H54 (cell line): Measurements from ENCODE around the gene SRGAP2C.
"Not testable (repeated sequence)": the region's sequence is repeated elsewhere in the genome, so short reads cannot be mapped to it uniquely, and the experiment has no call there.

ENCODE experiments used
- DNase-seq: peaks from one replicate; pipeline ENCODE4 v3.0.0; 2011; ENCODE audit warnings: low spot score, mixed read lengths; ENCODE audit not compliant: insufficient read length
- FAIRE-seq: peaks from 3 replicates; lab custom pipeline; 2011; peaks lifted over from hg19 to GRCh38; lab: Jason Lieb, UNC

Gene SRGAP2C

DNA sequence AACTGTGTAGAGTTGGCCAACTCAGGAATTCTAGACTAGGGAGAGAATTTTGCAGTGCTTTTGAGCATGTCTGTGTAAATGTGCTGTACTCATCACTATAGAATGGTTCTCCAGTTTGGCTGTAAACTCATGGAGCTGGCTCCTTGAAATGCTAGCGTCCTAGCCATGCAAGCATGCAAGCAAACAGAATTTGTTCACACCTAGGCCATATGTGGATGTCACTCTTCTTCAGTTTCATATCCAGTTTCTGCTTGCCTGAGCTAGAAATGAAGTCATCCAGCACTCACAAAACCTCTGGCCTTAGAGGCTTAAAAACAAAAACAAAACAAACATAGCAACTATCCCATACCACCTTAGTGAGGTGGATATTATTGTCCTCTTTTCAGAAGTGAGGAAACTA, 37.0 kb downstream of the SRGAP2C start:
- DNase-seq, FAIRE-seq: not testable (repeated sequence)

- not testable (repeated sequence) for FAIRE-seq, DNase-seq
These were observed 39.9 kb downstream of the SRGAP2C start for GRCh38 chr1:121224714-121225113.

GRCh38 chr1:121226295-121226904, 41.6 kb downstream of the SRGAP2C start:
- FAIRE-seq: peak; percentile 57
- not testable (repeated sequence) for DNase-seq

DNA sequence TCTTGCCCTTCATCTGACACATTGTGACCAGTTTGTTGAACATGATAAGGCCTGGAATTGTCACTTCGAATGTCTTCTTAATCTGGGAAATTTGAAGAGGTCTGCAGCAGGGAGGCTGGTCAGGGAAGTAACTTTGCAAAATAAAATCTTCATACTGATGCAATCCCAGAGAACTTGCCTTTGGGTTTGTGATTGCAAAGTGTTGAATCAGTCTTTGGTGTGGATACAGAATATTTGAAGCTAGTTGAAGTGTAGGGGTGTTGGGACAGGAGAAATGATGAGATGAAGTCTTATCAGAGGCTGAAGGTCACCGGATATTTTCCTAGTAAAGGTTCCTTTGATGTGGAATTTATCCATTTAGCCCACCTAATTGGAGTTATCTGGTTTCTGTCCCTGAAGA, 42.1 kb downstream of the SRGAP2C start:
- not testable (repeated sequence) for FAIRE-seq, DNase-seq

DNA sequence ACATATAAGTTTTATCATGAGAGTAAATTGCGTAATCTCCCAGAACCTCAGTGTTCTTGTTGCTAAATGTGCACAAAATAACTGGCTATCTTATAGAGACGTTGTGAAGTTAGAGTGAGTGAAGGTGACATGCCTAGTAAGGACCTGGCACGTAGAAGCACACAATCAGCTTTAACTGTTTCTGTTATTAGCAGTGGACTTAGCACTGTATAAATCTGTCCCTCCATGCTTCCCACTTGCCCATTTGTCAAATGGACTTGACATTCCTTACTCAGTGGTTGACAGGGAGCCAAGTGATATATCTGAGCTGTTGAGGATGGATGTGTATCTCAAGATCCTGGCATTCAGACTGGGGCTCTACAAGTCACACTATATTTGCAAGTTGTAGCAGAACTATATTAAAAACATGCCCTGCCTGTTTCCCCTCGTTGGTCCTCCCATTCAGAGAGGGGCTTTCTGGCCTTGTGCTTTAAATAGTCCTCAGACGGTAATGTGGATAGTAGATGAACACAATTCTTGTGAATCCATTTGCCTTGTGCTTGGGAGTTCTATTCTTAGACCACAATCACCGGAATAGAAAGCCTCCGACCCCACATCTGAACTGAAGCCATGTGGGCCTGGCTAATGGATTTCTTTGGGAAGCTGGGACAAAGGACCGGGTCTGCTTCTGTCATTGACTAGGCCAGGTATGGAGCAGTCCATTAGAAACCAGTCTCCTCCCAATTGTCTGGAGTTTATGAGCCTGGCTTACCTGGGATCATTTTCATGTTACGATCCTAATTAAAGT, 43.0 kb downstream of the SRGAP2C start:
- not testable (repeated sequence) for FAIRE-seq

DNA sequence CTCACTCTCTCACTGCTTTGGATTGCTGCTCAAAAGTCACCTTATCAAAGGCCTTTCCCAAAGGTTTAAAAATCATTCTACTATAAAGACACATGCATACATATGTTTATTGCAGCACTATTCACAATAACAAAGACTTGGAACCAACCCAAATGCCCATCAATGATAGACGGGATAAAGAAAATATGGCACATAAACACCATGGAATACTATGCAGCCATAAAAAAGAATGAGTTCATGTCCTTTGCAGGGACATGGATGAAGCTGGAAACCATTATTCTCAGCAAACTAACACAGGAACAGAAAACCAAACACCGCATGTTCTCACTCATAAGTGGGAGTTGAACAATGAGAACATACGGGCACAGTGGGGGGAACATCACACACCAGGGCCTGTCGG, 45.9 kb downstream of the SRGAP2C start:
- DNase-seq, FAIRE-seq: not testable (repeated sequence)

More for the DNA sequence above, 43.0 kb downstream of the SRGAP2C start:
- DNase-seq: not testable (repeated sequence)

GRCh38 chr1:121232445-121233125, 47.8 kb downstream of the SRGAP2C start:
- DNase-seq, FAIRE-seq: not testable (repeated sequence)

- DNase-seq: not testable (repeated sequence)
- peak; percentile 69 for FAIRE-seq
These were observed 49.5 kb downstream of the SRGAP2C start for GRCh38 chr1:121234090-121234759.

DNA sequence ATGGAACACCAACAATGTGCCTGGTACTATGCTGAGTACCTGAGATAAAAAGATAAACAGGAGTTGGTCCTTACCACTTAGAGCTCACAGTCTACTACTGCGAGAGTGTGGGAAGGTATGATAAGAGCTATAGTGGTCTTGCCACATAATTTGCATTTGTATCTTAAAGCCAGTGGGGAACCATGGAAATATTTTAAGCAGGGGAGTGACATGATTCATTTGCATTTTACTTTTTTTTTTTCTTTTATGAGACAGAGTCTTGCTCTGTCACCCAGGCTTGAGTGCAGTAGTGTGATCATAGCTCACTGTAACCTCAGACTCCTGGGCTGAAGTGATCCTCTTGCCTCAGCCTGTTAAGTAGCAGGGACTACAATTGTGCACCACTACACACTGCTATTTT, 53.6 kb downstream of the SRGAP2C start:
- DNase-seq, FAIRE-seq: not testable (repeated sequence)

GRCh38 chr1:121243913-121244312, 59.1 kb downstream of the SRGAP2C start:
- peak; percentile 95 for FAIRE-seq
- DNase-seq: not testable (repeated sequence)

DNA sequence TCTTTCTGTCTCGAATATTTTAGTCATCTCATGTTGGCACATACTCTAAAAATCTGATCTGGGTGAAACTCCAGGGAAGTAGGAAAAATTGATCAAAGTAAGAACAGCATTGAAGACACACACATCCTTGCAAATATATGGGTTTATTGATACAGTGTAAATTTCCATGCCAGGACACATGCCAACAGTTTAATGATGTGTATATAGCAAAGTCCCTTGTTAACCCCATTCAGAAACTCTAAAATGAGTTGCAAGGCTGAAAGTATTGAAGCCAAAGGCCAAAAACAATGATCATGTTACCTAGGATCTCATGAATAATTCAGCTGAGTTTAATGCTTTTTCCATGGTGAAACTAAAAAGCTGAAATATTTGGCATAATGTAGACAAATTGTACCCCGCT, 61.6 kb downstream of the SRGAP2C start:
- not testable (repeated sequence) for DNase-seq, FAIRE-seq

- not testable (repeated sequence) for DNase-seq, FAIRE-seq
These were observed 67.9 kb downstream of the SRGAP2C start for GRCh38 chr1:121252656-121253055.

DNA sequence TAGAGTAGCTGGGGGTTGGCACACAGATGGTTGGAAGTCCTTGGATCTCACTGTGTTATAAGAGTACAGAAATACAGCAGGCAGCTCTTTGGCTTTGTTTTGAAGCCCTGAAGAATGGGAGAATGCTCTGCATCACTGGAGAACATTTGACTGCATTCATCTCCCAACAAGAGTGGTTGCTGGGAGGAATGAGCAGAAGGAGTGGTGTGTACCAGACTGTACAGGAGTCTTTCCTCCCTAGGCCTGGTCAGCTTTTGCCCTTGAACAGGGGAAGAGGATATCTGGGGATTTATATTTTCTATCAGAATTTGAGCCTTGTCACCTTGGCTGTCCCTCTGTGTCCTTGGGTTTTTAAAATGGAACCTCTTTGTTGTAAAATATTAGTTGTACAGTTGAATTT, 69.8 kb downstream of the SRGAP2C start:
- not testable (repeated sequence) for DNase-seq, FAIRE-seq

DNA sequence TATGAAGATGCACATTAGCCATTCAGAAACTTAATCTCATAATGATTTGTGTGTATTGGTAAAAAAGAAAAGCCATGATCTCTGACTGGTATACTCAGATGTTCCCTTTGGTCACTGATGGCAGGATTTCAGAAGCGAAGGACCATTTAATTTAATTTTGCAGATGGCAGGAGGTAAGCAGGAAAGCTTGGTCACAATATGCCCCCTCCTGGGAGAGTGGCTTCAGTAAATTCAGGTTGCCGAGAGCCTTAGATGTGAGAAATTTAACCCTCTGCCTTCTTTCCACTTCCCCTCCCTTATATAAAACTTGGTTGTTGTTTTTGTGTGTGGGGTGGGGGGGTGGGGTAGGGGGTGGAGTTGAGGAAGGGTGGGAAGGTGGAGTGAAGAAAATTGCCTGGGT, 72.9 kb downstream of the SRGAP2C start:
- DNase-seq, FAIRE-seq: not testable (repeated sequence)

GRCh38 chr1:121258134-121258533, 73.4 kb downstream of the SRGAP2C start:
- FAIRE-seq: not testable (repeated sequence)

GRCh38 chr1:121260205-121260604, 75.4 kb downstream of the SRGAP2C start:
- not testable (repeated sequence) for FAIRE-seq, DNase-seq

More at GRCh38 chr1:121258134-121258533, 73.4 kb downstream of the SRGAP2C start:
- DNase-seq: not testable (repeated sequence)

GRCh38 chr1:121262163-121262562, 77.4 kb downstream of the SRGAP2C start:
- FAIRE-seq: not testable (repeated sequence)

GRCh38 chr1:121263789-121264244, 79.0 kb downstream of the SRGAP2C start:
- FAIRE-seq: peak; percentile 66
- not testable (repeated sequence) for DNase-seq

More at GRCh38 chr1:121262163-121262562, 77.4 kb downstream of the SRGAP2C start:
- not testable (repeated sequence) for DNase-seq

- not testable (repeated sequence) for FAIRE-seq, DNase-seq
These were observed 82.3 kb downstream of the SRGAP2C start for GRCh38 chr1:121267072-121267471.
